GOT3 (cell line): ENCODE results near the gene AGR3.

Experiments used
- DNase-seq: peaks from one replicate; lab custom pipeline; 2025; ENCODE audit warnings: mixed read lengths; lab: John Stamatoyannopoulos, UW

The AGR3 gene

GRCh38 chr7:16881844-16882243 lies at the start of gene AGR3:
Gene AGR3, minus strand, starts transcription at chr7:16881983. Its CDS starts 3,365 bp downstream, at chr7:16878618.
- DNase-seq = no peak

- no peak for DNase-seq
Measured at GRCh38 chr7:16930946-16931345, 49.2 kb upstream of the AGR3 start.

- no peak for DNase-seq
Measured at GRCh38 chr7:16929146-16929762, 47.5 kb upstream of the AGR3 start.

- DNase-seq = no peak
Measured at GRCh38 chr7:16926861-16927260, 45.1 kb upstream of the AGR3 start.

GRCh38 chr7:16926283-16926682 lies 44.5 kb upstream of the AGR3 start:
- DNase-seq = no peak

GRCh38 chr7:16925609-16926008 lies 43.8 kb upstream of the AGR3 start:
- no peak for DNase-seq

GRCh38 chr7:16923019-16923418 lies 41.2 kb upstream of the AGR3 start:
- no peak for DNase-seq

- DNase-seq = no peak
Measured at GRCh38 chr7:16921644-16922257, 40.0 kb upstream of the AGR3 start.

GRCh38 chr7:16921151-16921550 lies 39.4 kb upstream of the AGR3 start:
- DNase-seq = no peak

GRCh38 chr7:16919440-16919839 lies 37.7 kb upstream of the AGR3 start:
- no peak for DNase-seq

GRCh38 chr7:16918288-16918895 lies 36.6 kb upstream of the AGR3 start:
- DNase-seq = no peak

GRCh38 chr7:16916738-16917137 lies 35.0 kb upstream of the AGR3 start:
- no peak for DNase-seq

- no peak for DNase-seq
Measured at GRCh38 chr7:16916105-16916639, 34.4 kb upstream of the AGR3 start.

GRCh38 chr7:16915405-16915804 lies 33.6 kb upstream of the AGR3 start:
- no peak for DNase-seq

GRCh38 chr7:16914771-16915170 lies 33.0 kb upstream of the AGR3 start:
- no peak for DNase-seq

GRCh38 chr7:16913643-16914042 lies 31.9 kb upstream of the AGR3 start:
- DNase-seq = no peak

GRCh38 chr7:16912540-16912939 lies 30.8 kb upstream of the AGR3 start:
- DNase-seq = no peak

- no peak for DNase-seq
Measured at GRCh38 chr7:16908561-16908960, 26.8 kb upstream of the AGR3 start.

- no peak for DNase-seq
Measured at GRCh38 chr7:16905300-16906044, 23.7 kb upstream of the AGR3 start.

- no peak for DNase-seq
Measured at GRCh38 chr7:16904076-16904475, 22.3 kb upstream of the AGR3 start.

- DNase-seq = no peak
Measured at GRCh38 chr7:16900209-16900768, 18.5 kb upstream of the AGR3 start.
